WTC11 (cell line): ENCODE results near the gene VTN. TPM values are rescaled to one million over a fixed set of nuclear protein-coding genes. Genes with fewer than 3 reads are reported as not detected.

Source experiments
- ATAC-seq: fragments of 200-7000 bp; cut with Tn5 transposase; 2 replicates; pipeline ENCODE4 v1.10.0; 2021; ENCODE audit warnings: mild to moderate bottlenecking, moderate library complexity
- CTCF ChIA-PET: fragments of 300-600 bp; sonication (Branson Sonifier 250); formaldehyde crosslinking; loops from one replicate; lab custom pipeline; 2021; ENCODE audit warnings: antibody characterized with exemption; lab: Charles Lee
- POLR2A ChIA-PET: fragments of 350-600 bp; sonication (Branson Sonifier 250); formaldehyde crosslinking; loops from one replicate; lab custom pipeline; 2021; ENCODE audit warnings: antibody characterized with exemption; lab: Charles Lee
- DNase-seq: peaks from one replicate; pipeline ENCODE4 v3.0.0; 2021; ENCODE audit warnings: low spot score
- H3K27ac Mint-ChIP-seq: 2 replicates; pipeline ENCODE4 v1.8.0; 2021; ENCODE audit warnings: mixed read lengths
- H3K27me3 Mint-ChIP-seq: 2 replicates; pipeline ENCODE4 v1.8.0; 2021; ENCODE audit warnings: low read depth, mild to moderate bottlenecking, moderate library complexity, mixed read lengths
- H3K36me3 Mint-ChIP-seq: 2 replicates; pipeline ENCODE4 v1.8.0; 2021; ENCODE audit warnings: mixed read lengths
- H3K4me1 Mint-ChIP-seq: 2 replicates; pipeline ENCODE4 v1.8.0; 2022; ENCODE audit warnings: mixed read lengths
- H3K4me3 Mint-ChIP-seq: 2 replicates; pipeline ENCODE4 v1.8.0; 2021; ENCODE audit warnings: mild to moderate bottlenecking, moderate library complexity, mixed read lengths
- H3K9me3 Mint-ChIP-seq: 2 replicates; pipeline ENCODE4 v1.8.0; 2021; ENCODE audit warnings: mixed read lengths
- ATF6 ChIP-seq: sonication (generic); formaldehyde crosslinking; IDR thresholded peaks from 2 replicates; pipeline ENCODE4 v1.8.1; 2023; ENCODE audit warnings: mild to moderate bottlenecking, missing genetic modification reagents
- CREB1 ChIP-seq: sonication (generic); formaldehyde crosslinking; IDR thresholded peaks from 2 replicates; pipeline ENCODE4 v1.8.0; 2023; ENCODE audit warnings: mild to moderate bottlenecking, missing genetic modification reagents
- CREM ChIP-seq: sonication (generic); formaldehyde crosslinking; IDR thresholded peaks from 2 replicates; pipeline ENCODE4 v1.8.1; 2022; ENCODE audit warnings: mild to moderate bottlenecking, missing genetic modification reagents, moderate library complexity
- ESRRA ChIP-seq: sonication (generic); formaldehyde crosslinking; IDR thresholded peaks from 2 replicates; pipeline ENCODE4 v1.8.1; 2022; ENCODE audit warnings: mild to moderate bottlenecking, missing genetic modification reagents, borderline replicate concordance
- FOXK1 ChIP-seq: sonication (generic); formaldehyde crosslinking; IDR thresholded peaks from 2 replicates; pipeline ENCODE4 v1.8.0; 2022; ENCODE audit warnings: mild to moderate bottlenecking, moderate library complexity, missing genetic modification reagents
- FOXP1 ChIP-seq: sonication (generic); formaldehyde crosslinking; IDR thresholded peaks from 2 replicates; pipeline ENCODE4 v1.8.0; 2022; ENCODE audit warnings: missing genetic modification reagents, mild to moderate bottlenecking, moderate library complexity, borderline replicate concordance
- FOXP4 ChIP-seq: sonication (generic); formaldehyde crosslinking; IDR thresholded peaks from 2 replicates; pipeline ENCODE4 v1.8.0; 2022; ENCODE audit warnings: mild to moderate bottlenecking, missing genetic modification reagents
- GRHL2 ChIP-seq: fragments of 250-450 bp; sonication (Bioruptor Pico); IDR thresholded peaks from 2 replicates; pipeline ENCODE4 v1.8.0; 2022; ENCODE audit warnings: mild to moderate bottlenecking, moderate library complexity; ENCODE audit not compliant: insufficient replicate concordance, severe bottlenecking
- HMGA2 ChIP-seq: fragments of 250-450 bp; sonication (Bioruptor Pico); IDR thresholded peaks from 2 replicates; pipeline ENCODE4 v1.4.0; 2021; ENCODE audit warnings: mild to moderate bottlenecking, moderate library complexity
- JAZF1 ChIP-seq: fragments of 250-450 bp; sonication (Bioruptor Pico); IDR thresholded peaks from 2 replicates; pipeline ENCODE4 v1.9.0; 2021; ENCODE audit warnings: moderate library complexity, mild to moderate bottlenecking, inconsistent platforms
- SP1 ChIP-seq: sonication (generic); formaldehyde crosslinking; conservative IDR thresholded peaks from 2 replicates; pipeline ENCODE4 v1.8.1; 2022; ENCODE audit warnings: missing genetic modification reagents
- STAT6 ChIP-seq: sonication (generic); formaldehyde crosslinking; conservative IDR thresholded peaks from 2 replicates; pipeline ENCODE4 v1.8.1; 2023; ENCODE audit warnings: mild to moderate bottlenecking, low read depth, missing genetic modification reagents, moderate library complexity
- TP53 ChIP-seq: sonication (generic); formaldehyde crosslinking; IDR thresholded peaks from 2 replicates; pipeline ENCODE4 v1.8.1; 2023; ENCODE audit warnings: mild to moderate bottlenecking, missing genetic modification reagents
- ZNF121 ChIP-seq: sonication (generic); formaldehyde crosslinking; IDR thresholded peaks from 2 replicates; pipeline ENCODE4 v1.8.0; 2023; ENCODE audit warnings: missing genetic modification reagents
- ZNF232 ChIP-seq: sonication (generic); formaldehyde crosslinking; IDR thresholded peaks from 2 replicates; pipeline ENCODE4 v1.8.0; 2022; ENCODE audit warnings: mild to moderate bottlenecking, missing genetic modification reagents
- ZNF317 ChIP-seq: sonication (generic); formaldehyde crosslinking; IDR thresholded peaks from 2 replicates; pipeline ENCODE4 v1.8.1; 2023; ENCODE audit warnings: low read depth, mild to moderate bottlenecking, moderate library complexity, missing genetic modification reagents, borderline replicate concordance
- ZNF671 ChIP-seq: fragments of 250-450 bp; sonication (Bioruptor Pico); IDR thresholded peaks from 2 replicates; pipeline ENCODE4 v1.8.0; 2021; ENCODE audit warnings: mild to moderate bottlenecking
- total RNA-seq: library from RNA; stranded (reverse); gene quantifications from 3 replicates; pipeline ENCODE4 v1.2.3, GENCODE V29; 2021
- TF ChIP-seq, protein P1 (sequence below): fragments of 250-450 bp; sonication (Bioruptor Pico); conservative IDR thresholded peaks from 2 replicates; pipeline ENCODE4 v1.9.0; 2021; ENCODE audit warnings: mild to moderate bottlenecking

Gene VTN
- total RNA-seq, 1 experiment from 2014 or later, result 1.6 TPM

DNA sequence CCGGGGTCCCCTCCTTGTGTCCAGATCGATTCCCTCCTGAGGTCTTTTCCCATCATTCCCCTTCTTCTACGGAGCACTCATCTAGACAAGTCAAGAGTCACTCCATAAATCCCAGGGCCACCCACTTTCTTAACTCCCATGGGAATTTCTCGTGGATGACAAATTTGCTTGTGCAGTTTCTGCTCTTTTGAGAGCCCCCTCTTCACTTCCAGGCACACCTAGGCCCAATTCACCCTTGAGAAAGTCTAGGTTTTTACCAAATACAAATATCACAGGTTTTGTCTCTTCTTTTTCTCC lies 12.3 kb downstream of the VTN start:
- TF ChIP-seq ATF6 (CRISPR knock-in tag), result no peak
- TF ChIP-seq, protein P1, sequence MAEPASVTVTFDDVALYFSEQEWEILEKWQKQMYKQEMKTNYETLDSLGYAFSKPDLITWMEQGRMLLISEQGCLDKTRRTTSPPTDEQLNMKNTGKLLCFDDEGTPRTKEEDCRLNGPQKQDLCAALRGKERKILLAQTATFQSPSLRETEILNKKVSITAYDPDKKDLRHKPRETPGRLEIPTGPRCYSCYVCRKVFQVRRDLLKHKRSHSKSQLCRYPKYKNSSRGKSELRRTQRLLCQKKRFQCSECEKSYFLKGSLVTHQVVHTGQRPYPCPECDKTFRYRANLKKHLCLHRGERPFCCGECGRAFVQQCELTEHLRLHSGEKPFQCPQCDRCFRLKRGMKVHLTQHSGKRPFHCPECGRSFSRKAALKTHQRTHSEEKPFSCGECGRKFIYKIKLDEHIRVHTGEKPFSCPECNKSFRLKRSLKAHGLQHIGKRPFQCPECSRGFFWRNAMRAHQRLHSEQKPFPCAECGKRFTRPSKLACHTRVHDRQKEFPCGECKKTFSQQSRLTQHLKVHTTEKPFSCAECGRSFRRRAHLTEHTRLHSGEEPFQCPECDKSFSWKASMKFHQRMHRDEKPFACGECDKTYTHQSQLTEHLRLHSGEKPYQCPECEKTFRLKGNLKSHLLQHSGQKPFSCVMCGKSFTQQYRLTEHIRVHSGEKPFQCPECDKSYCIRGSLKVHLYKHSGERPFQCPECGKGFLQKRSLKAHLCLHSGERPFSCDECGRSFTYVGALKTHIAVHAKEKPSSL (CRISPR knock-in tag), result no peak
- no peak for TF ChIP-seq FOXK1
- TF ChIP-seq HMGA2, result no peak
- TF ChIP-seq SP1 (CRISPR knock-in tag), result no peak
- no peak for TF ChIP-seq ZNF671 (CRISPR knock-in tag)
- TF ChIP-seq TP53, result no peak
- no peak for TF ChIP-seq ESRRA
- no peak for TF ChIP-seq STAT6
- TF ChIP-seq, all 79 proteins: peak for 0
- CTCF ChIA-PET, result interaction anchor here (0.7 to 2.5 kb wide), 7 partner anchors 8 to 68 kb away, joined by 3 to 16 read pairs (median 8); partner anchors contain the start of genes IFT20, TNFAIP1 and VTN
- Mint-ChIP-seq H3K9me3 (no peaks in the 10 kb centered on the region), H3K27ac (peak overlapping the region; percentile 98), H3K27me3 (no peaks in the 10 kb centered on the region), H3K36me3 (peaks cover 43% of the 10 kb centered on the region), H3K4me1 (peaks cover 13% of the 10 kb centered on the region), H3K4me3 (peak overlapping the region; percentile 91)
- ATAC-seq (peak; percentile 9), DNase-seq (no peak)
- POLR2A ChIA-PET, result interaction anchor here (1.0 to 1.6 kb wide), 4 partner anchors 9 to 213 kb away, joined by 3 to 16 read pairs (median 8); partner anchors contain the start of genes IFT20, PIGS and TNFAIP1

- POLR2A ChIA-PET, result interaction anchor here (1.0 to 1.6 kb wide), 4 partner anchors 10 to 214 kb away, joined by 3 to 16 read pairs (median 8); partner anchors contain the start of genes IFT20, PIGS and TNFAIP1
- Mint-ChIP-seq H3K4me3 (peak within 1 kb of the TSS; percentile 91), H3K27me3 (no peaks in the 10 kb centered on the region), H3K36me3 (peaks cover 45% of the 10 kb centered on the region), H3K27ac (peak within 1 kb of the TSS; percentile 98), H3K9me3 (no peaks in the 10 kb centered on the region), H3K4me1 (peaks cover 13% of the 10 kb centered on the region)
- DNase-seq (peak; percentile 95), ATAC-seq (peak; percentile 99)
- CTCF ChIA-PET, result interaction anchor here (0.7 to 2.5 kb wide), 7 partner anchors 9 to 69 kb away, joined by 3 to 16 read pairs (median 8); partner anchors contain the start of genes IFT20, TNFAIP1 and VTN
- TF ChIP-seq ZNF121 (CRISPR knock-in tag), result no peak
- TF ChIP-seq ATF6 (CRISPR knock-in tag), result no peak
- peak; percentile 92 for TF ChIP-seq CREM
- no peak for TF ChIP-seq GRHL2
- 0 out of 2 replicates have a peak, but pooled peaks have one; percentile 37 for TF ChIP-seq FOXP1 (CRISPR knock-in tag)
- TF ChIP-seq, protein P1 (CRISPR knock-in tag), result no peak
- TF ChIP-seq FOXP4 (CRISPR knock-in tag), result no peak; the same call in none of the 2 replicates
- TF ChIP-seq ZNF671 (CRISPR knock-in tag), result no peak
- peak; percentile 69; the same call in 1 of the 2 replicates for TF ChIP-seq ZNF232 (CRISPR knock-in tag)
- no peak for TF ChIP-seq ZNF317 (CRISPR knock-in tag)
- 0 out of 2 replicates have a peak, but pooled peaks have one; percentile 52 for TF ChIP-seq CREB1 (CRISPR knock-in tag)
- TF ChIP-seq ESRRA, result peak; percentile 87
- TF ChIP-seq JAZF1 (CRISPR knock-in tag), result no peak
Measured at GRCh38 chr17:28357061-28357900, 12.8 kb downstream of the VTN start, which contains the start of gene POLDIP2. Gene POLDIP2, minus strand, starts transcription at chr17:28357527. Its CDS starts 79 bp downstream, at chr17:28357448.
